A549 (cell line): ENCODE results near the gene ZNF862. TPM values are rescaled to one million over a fixed set of nuclear protein-coding genes. Genes with fewer than 3 reads are reported as not detected.

Source experiments
- ATAC-seq, 2 experiments: fragments of 200-7000 bp in 1 of 2; fragments of >200 bp in 1 of 2; cut with Nextera tagmentation in 1 of 2; cut with Tn5 transposase in 1 of 2; 3 replicates each; pipeline versions ENCODE4 v1.8.0 to v1.9.1; 2018 to 2020; ENCODE audit warnings: mild to moderate bottlenecking in 1 of 2, moderate library complexity in 1 of 2
- CTCF ChIA-PET: fragments of 300-600 bp; sonication (Branson Sonifier 250); formaldehyde crosslinking; extraction: SDS; loops from one replicate; lab custom pipeline; 2021; ENCODE audit warnings: antibody characterized with exemption, inconsistent platforms; lab: Yijun Ruan, JAX
- POLR2A ChIA-PET: fragments of 350-600 bp; formaldehyde crosslinking; extraction: SDS; loops from one replicate; lab custom pipeline; 2021; ENCODE audit warnings: antibody characterized with exemption, inconsistent platforms; lab: Yijun Ruan, JAX
- DNase-seq, 2 experiments: peaks; one replicate each; pipeline versions ENCODE4 v3.0.0 to v3.0.0-alpha.2; 2011 to 2016; ENCODE audit warnings: low read depth in 1 of 2, low spot score in 1 of 2
- FAIRE-seq: peaks from 2 replicates; lab custom pipeline; 2011; peaks lifted over from hg19 to GRCh38; lab: Jason Lieb, UNC
- H3K27ac ChIP-seq, 2 experiments: fragments of >200 bp; sonication (Bioruptor Twin); formaldehyde crosslinking; 3 replicates each; pipeline ENCODE4 v1.5.1; 2016 to 2017
- H3K4me1 ChIP-seq: fragments of >200 bp; sonication (Bioruptor Twin); formaldehyde crosslinking; 3 replicates; pipeline ENCODE4 v1.6.1; 2016
- H3K4me2 ChIP-seq: fragments of >200 bp; sonication (Bioruptor Twin); formaldehyde crosslinking; 3 replicates; pipeline ENCODE4 v1.6.1; 2016
- H3K4me3 ChIP-seq: fragments of >200 bp; sonication (Bioruptor Twin); formaldehyde crosslinking; 3 replicates; pipeline ENCODE4 v1.5.1; 2016
- H3K9me3 ChIP-seq: fragments of >200 bp; sonication (Bioruptor Twin); formaldehyde crosslinking; 3 replicates; pipeline ENCODE4 v1.6.1; 2016
- CHD2 ChIP-seq: fragments of 150-350 bp; IDR thresholded peaks from 2 replicates; pipeline ENCODE4 v1.6.1; 2014; ENCODE audit warnings: low read length; ENCODE audit not compliant: partially characterized antibody
- CTCF ChIP-seq: fragments of >200 bp; sonication (Bioruptor Twin); formaldehyde crosslinking; IDR thresholded peaks from 3 replicates; pipeline ENCODE4 v1.5.1; 2016
- FOSL2 ChIP-seq, 2 experiments: fragments of 450-650 bp in 1 of 2; fragments of >200 bp in 1 of 2; sonication (Bioruptor Twin) in 1 of 2; formaldehyde crosslinking; IDR thresholded peaks; 2 replicates each; pipeline versions ENCODE4 v1.5.0 to v1.6.1; 2016 to 2020; ENCODE audit warnings: mild to moderate bottlenecking in 1 of 2, moderate library complexity in 1 of 2
- GATA3 ChIP-seq: IDR thresholded peaks from 2 replicates; pipeline ENCODE4 v1.6.1; 2012; ENCODE audit warnings: borderline replicate concordance
- HDAC2 ChIP-seq: fragments of 200-600 bp; sonication (generic); IDR thresholded peaks from 2 replicates; pipeline ENCODE4 v1.6.1; 2016
- HMGXB4 ChIP-seq: fragments of 250-450 bp; sonication (Bioruptor Pico); IDR thresholded peaks from 2 replicates; pipeline ENCODE4 v1.5.0; 2021; ENCODE audit warnings: mild to moderate bottlenecking, moderate library complexity, borderline replicate concordance
- HOXA7 ChIP-seq: fragments of 250-450 bp; sonication (Bioruptor Pico); IDR thresholded peaks from 2 replicates; pipeline ENCODE4 v1.5.0; 2020; ENCODE audit warnings: mild to moderate bottlenecking, moderate library complexity
- HOXB13 ChIP-seq: fragments of 250-450 bp; sonication (Bioruptor Pico); IDR thresholded peaks from 2 replicates; pipeline ENCODE4 v1.5.0; 2020; ENCODE audit warnings: low read depth, mild to moderate bottlenecking, moderate library complexity
- HOXB5 ChIP-seq: fragments of 250-450 bp; sonication (Bioruptor Pico); IDR thresholded peaks from 2 replicates; pipeline ENCODE4 v1.5.0; 2020; ENCODE audit warnings: mild to moderate bottlenecking, moderate library complexity
- MAFK ChIP-seq: fragments of 450-650 bp; IDR thresholded peaks from 2 replicates; pipeline ENCODE4 v1.6.1; 2014; ENCODE audit not compliant: partially characterized antibody
- MAZ ChIP-seq: fragments of 150-350 bp; IDR thresholded peaks from 2 replicates; pipeline ENCODE4 v1.6.1; 2014; ENCODE audit warnings: antibody characterized with exemption, low read depth, low read length, borderline replicate concordance
- NR3C1 ChIP-seq: fragments of >200 bp; sonication (Bioruptor Twin); formaldehyde crosslinking; IDR thresholded peaks from 3 replicates; pipeline ENCODE4 v1.6.1; 2017
- PHF8 ChIP-seq: fragments of 200-600 bp; sonication (generic); IDR thresholded peaks from 2 replicates; pipeline ENCODE4 v1.6.1; 2016; ENCODE audit warnings: low read depth, mild to moderate bottlenecking, antibody characterized with exemption, moderate library complexity, borderline replicate concordance
- POLR2A ChIP-seq: IDR thresholded peaks from 2 replicates; pipeline ENCODE4 v1.6.1; 2012; ENCODE audit warnings: mild to moderate bottlenecking, low read length
- TP53 ChIP-seq: fragments of 250-450 bp; sonication (Bioruptor Pico); IDR thresholded peaks from 2 replicates; pipeline ENCODE4 v1.5.0; 2021; ENCODE audit warnings: mild to moderate bottlenecking, moderate library complexity
- ZNF302 ChIP-seq: fragments of 250-450 bp; sonication (Bioruptor Pico); IDR thresholded peaks from 2 replicates; pipeline ENCODE4 v1.9.0; 2021; ENCODE audit warnings: inconsistent platforms, mild to moderate bottlenecking, moderate library complexity
- WGBS: methylation state at CpG from one replicate; pipeline ENCODE4 v1.1.6; 2017; ENCODE audit errors: missing lambda C conversion rate; 5-methylcytosine and 5-hydroxymethylcytosine counted together
- polyA plus RNA-seq, 4 experiments: library from polyadenylated mRNA; depleted of rRNA in 3 of 4; stranded (reverse); fragments of >200 nt; fragmentation: RNase III in 1 of 4; extraction: RNeasy Plus Mini Kit Qiagen cat#74134 plus additional on column Dnase treatment in 1 of 4; gene quantifications; 2 replicates in 3 of 4; 3 replicates in 1 of 4; pipeline ENCODE4 v1.2.3, GENCODE V29; 2011 to 2017
- TF ChIP-seq, protein P1 (sequence below): fragments of 250-450 bp; sonication (Bioruptor Pico); IDR thresholded peaks from 2 replicates; pipeline ENCODE4 v1.5.0; 2020; ENCODE audit warnings: low read depth, mild to moderate bottlenecking, moderate library complexity

ZNF862 gene
- polyA plus RNA-seq, 2 of the 4 experiments (the other 2 are of a cell fraction): 3.9 to 8.0 TPM

GRCh38 chr7:149834601-149835000 lies 3.6 kb upstream of the ZNF862 start:
- TF ChIP-seq HOXB13 (CRISPR knock-in tag) (no peak), POLR2A (no peak), GATA3 (no peak), MAZ (no peak), HOXA7 (CRISPR knock-in tag) (no peak), MAFK (no peak), CTCF (no peak), FOSL2 (IDR thresholded peaks at IDR 0.05) (no peak), FOSL2 (CRISPR knock-in tag; IDR thresholded peaks at IDR 0.05) (no peak), HDAC2 (no peak), ZNF302 (CRISPR knock-in tag) (no peak), PHF8 (no peak), TP53 (CRISPR knock-in tag) (no peak)
- TF ChIP-seq, protein P1, sequence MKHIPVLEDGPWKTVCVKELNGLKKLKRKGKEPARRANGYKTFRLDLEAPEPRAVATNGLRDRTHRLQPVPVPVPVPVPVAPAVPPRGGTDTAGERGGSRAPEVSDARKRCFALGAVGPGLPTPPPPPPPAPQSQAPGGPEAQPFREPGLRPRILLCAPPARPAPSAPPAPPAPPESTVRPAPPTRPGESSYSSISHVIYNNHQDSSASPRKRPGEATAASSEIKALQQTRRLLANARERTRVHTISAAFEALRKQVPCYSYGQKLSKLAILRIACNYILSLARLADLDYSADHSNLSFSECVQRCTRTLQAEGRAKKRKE (CRISPR knock-in tag): no peak
- TF ChIP-seq, all 56 proteins: peak for 0
- Histone ChIP-seq H3K4me1 (peaks cover 9% of the 10 kb centered on the region; the same call in 2 of the 3 replicates), H3K4me3 (no peak overlapping the region), H3K27ac (no peak overlapping the region), H3K9me3 (no peaks in the 10 kb centered on the region), H3K4me2 (no peak overlapping the region)
- ChIA-PET POLR2A (no interaction called here), CTCF (interaction anchor here (1.0 to 1.1 kb wide), 3 partner anchors 9 to 35 kb away, joined by 3 to 4 read pairs (median 3); no protein-coding TSS in a partner anchor)
- no peak for ATAC-seq
- DNase-seq: no peak
- 47% methylated on average over 8 of the region's 8 CpGs for WGBS
- FAIRE-seq: no peak

DNA sequence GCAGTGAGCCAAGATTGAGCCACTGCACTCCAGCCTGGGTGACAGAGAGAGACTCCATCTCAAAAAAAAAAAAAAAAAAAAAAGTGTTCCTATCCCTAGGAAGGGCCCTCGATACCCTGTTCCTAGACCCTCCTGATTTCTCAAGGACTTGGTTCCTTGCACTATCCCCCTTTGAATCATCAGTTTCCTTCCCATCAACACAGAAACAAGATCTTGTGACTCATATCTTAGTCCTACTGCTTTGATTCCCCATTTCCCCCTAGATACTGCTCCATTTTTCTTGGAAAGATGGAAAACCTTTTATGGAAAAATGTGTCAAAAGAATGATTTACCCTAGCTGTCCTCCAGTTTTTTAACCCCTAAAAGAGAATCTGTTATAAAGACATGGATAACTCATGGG lies 1.7 kb upstream of the ZNF862 start:
- DNase-seq: no peak
- CTCF ChIA-PET: interaction anchor here (0.7 to 1.7 kb wide), 2 partner anchors 18 to 29 kb away, joined by 5 to 6 read pairs; no protein-coding TSS in a partner anchor
- no peak for FAIRE-seq

More for the DNA sequence above, 1.7 kb upstream of the ZNF862 start:
- no peak for ATAC-seq
- POLR2A ChIA-PET: no interaction called here
- H3K4me2 ChIP-seq: no peak overlapping the region
- H3K9me3 ChIP-seq: no peaks in the 10 kb centered on the region
- WGBS: 21% methylated on average over 1 of the region's 1 CpG
- no peak overlapping the region for H3K27ac ChIP-seq
- peaks cover 10% of the 10 kb centered on the region; the same call in 2 of the 3 replicates for H3K4me1 ChIP-seq
- H3K4me3 ChIP-seq: no peak overlapping the region
- no peak for TF ChIP-seq PHF8
- TF ChIP-seq HOXB5 (CRISPR knock-in tag): no peak
- TF ChIP-seq HMGXB4 (CRISPR knock-in tag): no peak
- TF ChIP-seq NR3C1: no peak
- no peak for TF ChIP-seq CHD2
